NCI-H510A (cell line): ENCODE measurements around the gene BUB3.
"Not testable (repeated sequence)": the region's sequence is repeated elsewhere in the genome, so short reads cannot be mapped to it uniquely, and the experiment has no call there.

Experiments used
- DNase-seq: peaks from one replicate; lab custom pipeline; 2025; lab: John Stamatoyannopoulos, UW

Gene BUB3

GRCh38 chr10:123154711-123155505, 706 bp downstream of the BUB3 start:
- no peak for DNase-seq

DNA sequence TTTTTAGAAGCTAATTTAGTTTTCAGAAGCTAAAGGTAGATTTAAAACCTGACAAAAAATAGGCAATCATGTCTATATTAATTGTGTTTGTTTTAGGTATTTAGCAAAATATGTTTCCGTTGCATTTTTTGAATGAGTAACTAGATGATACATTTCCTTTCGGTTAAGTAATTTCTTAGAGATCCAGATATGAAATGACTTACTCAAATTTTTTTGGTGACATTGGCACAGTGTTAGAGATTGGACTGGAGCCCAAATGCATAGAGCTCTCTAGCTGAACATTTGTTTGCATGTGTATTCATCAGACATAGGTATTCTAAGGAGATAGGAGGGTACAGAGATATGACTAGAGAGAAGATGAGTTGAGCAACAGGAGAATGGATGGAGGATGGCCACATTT, 1.9 kb downstream of the BUB3 start:
- no peak for DNase-seq

DNA sequence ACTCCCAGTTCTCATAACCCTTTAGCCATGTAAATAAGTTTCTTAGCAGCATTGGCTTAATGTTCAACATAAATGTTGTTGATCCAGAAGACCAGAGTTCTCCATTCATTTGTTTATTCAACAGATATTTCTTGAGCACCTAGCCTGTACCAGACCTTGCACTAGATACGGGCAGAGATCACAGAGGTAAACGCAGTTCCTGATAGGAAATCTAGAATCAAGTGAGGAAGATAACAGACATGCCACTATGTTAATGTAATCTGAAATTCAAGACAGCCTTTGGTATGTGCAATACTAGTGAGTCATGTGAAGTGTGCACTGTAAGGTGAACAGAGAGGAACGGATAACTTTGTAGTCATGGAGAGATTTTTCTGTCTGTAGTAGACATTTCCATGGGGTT, 3.0 kb downstream of the BUB3 start:
- no peak for DNase-seq

GRCh38 chr10:123158682-123159081, 4.5 kb downstream of the BUB3 start:
- DNase-seq, result no peak

GRCh38 chr10:123160311-123160980, 6.2 kb downstream of the BUB3 start:
- DNase-seq, result no peak

DNA sequence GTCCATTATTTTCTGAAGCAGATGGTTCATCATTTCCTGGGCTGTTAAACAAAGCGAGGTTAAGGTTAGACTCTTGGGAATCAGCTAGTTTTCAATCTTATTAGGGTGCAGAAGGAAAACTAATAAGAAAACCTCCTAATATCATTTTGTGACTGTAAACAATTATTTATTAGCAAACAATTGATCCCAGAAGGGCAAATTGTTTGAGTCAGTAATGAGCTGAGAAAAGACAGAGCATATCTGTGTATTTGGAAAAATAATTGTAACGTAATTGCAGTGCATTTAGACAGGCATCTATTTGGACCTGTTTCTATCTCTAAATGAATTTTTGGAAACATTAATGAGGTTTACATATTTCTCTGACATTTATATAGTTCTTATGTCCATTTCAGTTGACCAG, 10.1 kb downstream of the BUB3 start:
- no peak for DNase-seq

- DNase-seq, result no peak
These were observed 11.4 kb downstream of the BUB3 start for GRCh38 chr10:123165445-123166072.

GRCh38 chr10:123166618-123167017, 12.4 kb downstream of the BUB3 start:
- no peak for DNase-seq

DNA sequence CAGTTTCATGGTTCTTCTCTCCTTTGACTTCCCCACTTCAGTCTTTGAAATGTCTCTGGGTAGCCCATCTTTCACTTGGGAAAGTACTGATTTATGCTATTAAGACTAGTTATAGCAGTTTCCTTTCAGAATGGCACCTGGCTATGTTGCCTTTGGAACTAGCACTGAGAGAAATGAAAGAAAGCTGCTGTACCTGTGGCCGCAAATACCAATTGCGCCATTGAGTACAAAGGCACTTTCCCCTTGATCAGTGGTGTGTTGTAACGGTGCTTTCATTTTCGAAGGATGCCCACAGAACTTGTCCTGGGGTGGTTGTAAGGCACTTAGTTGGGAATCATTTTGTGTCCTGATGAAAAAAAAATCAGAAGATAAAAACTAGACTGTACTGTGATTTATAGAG, 16.8 kb downstream of the BUB3 start:
- DNase-seq, result no peak

DNA sequence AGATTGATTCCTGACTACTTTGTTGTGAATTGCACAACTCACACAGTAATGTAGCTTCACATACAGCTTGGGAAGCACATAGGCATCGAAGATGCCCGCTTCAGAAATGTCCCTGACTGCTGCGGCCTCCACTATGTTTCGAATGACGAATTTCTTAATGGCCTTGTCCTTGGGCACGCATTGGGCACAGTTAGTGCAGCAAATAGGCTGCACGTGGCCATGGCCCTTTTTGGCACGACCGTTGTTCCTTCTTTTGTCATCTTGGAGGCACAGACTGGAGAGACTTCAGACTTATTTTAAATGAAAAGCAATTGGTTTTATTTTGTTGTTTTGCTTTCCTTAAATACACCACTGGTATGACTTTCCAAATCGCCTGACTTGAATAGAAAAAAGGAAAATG, 17.4 kb downstream of the BUB3 start:
- not testable (repeated sequence) for DNase-seq

- no peak for DNase-seq
These were observed 21.5 kb downstream of the BUB3 start for GRCh38 chr10:123175389-123176387.

GRCh38 chr10:123178390-123178789, 24.2 kb downstream of the BUB3 start:
- not testable (repeated sequence) for DNase-seq

DNA sequence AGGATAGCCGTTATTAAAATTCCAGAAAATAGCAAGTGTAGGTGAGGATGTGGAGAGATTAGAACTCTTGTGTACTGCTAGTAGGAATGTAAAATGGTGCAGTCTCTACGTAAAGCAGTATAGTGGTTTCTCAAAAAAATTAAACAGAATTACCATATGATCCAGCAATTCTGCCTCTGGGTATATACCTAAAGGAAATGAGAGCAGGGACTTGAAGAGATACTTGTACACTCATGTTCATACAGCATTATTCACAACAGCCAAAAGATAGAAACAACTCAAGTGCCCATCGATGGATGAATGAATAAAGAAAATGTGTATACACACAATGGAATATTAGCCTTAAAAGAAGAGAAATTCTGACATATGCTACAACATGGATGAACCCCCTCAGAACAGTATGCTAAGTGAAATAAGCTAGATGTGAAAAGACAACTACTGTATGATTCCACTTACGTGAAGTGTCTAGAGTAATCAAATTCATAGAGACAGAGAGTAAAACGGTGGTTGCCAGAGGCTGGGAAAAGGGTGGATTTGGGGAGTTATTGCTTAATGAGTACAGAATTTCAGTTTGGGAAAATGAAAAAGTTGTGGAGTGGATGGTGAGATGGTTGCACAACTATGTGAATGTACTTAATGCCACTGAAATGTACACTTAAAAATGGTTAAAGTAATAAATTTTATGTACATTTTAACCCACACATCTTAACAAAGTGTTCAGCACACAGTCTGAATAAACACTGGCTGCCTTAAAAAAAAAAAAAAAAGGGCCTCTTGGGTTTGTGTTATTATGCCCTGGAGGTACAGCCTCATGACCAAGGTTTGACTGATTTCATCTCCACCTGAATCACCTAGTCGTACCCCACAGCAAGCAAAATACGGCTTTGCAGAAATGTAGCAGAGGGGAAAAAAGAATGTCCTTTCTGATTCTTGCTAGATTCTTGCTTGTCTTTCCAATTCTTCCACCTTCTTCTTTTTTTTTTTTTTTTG, 26.2 kb downstream of the BUB3 start:
- no peak for DNase-seq

GRCh38 chr10:123183724-123184123, 29.5 kb downstream of the BUB3 start:
- no peak for DNase-seq

DNA sequence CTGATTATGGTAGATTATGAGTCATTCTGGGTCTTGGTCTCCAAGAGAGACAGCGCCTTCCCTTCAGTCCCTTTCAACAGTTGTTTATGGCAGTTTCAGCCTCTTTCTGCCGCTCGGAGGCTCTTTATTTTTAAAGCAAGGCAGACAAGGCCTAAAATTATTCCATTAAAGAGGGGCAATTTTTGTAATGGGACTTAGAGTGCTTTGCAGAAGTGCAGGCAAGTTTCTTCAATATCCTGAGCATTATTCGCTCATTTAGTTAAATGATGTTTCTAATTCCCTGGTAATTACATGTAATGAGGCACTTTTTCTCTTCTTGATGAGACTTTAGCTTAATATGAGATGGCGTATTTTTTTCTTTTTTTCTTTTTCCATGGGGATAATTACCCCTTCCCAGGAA, 33.6 kb downstream of the BUB3 start:
- DNase-seq, result no peak

GRCh38 chr10:123191886-123192285, 37.7 kb downstream of the BUB3 start:
- DNase-seq, result no peak

DNA sequence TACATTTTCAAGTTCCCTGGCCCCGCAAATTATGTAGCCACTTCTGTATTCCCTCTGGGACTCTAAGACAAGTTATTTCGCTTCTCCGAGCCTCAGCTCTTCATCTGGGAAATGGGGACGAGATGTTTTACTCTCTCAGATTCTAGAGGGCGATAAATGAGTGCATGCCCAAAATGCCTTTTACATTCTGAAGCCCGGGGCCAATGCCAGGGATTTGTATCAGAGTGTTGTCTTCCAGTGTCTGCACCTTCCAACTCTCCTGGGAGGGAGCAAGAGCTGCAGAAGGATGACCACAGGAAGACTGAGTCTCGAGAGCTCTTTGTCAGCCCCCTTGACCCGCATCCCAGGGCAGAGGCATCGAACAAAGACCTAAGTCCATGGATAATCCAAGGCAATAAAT, 39.9 kb downstream of the BUB3 start:
- DNase-seq, result no peak

GRCh38 chr10:123200531-123200930, 46.3 kb downstream of the BUB3 start:
- DNase-seq, result no peak

- no peak for DNase-seq
These were observed 48.3 kb downstream of the BUB3 start for GRCh38 chr10:123202506-123202905.

- DNase-seq, result no peak
These were observed 49.4 kb downstream of the BUB3 start for GRCh38 chr10:123203393-123204126.
